HCT116 (cell line): ENCODE measurements around the gene CPNE5. TPM values are rescaled to one million over a fixed set of nuclear protein-coding genes. Genes with fewer than 3 reads are reported as not detected.

ENCODE experiments used
- ATAC-seq: fragments of 200-7000 bp; cut with Tn5 transposase; 2 replicates; pipeline ENCODE4 v1.9.1; 2020; ENCODE audit warnings: mild to moderate bottlenecking, moderate library complexity
- BruUV-seq: library from RNA; stranded (reverse); fragments of 400-500 nt; replicated peaks from 2 replicates; lab custom pipeline; 2021; lab: Mats Ljungman, UMichigan
- CTCF ChIA-PET: fragments of 300-600 bp; sonication (Branson Sonifier 250); formaldehyde crosslinking; loops from one replicate; lab custom pipeline; 2021; ENCODE audit warnings: antibody characterized with exemption; lab: Charles Lee
- POLR2A ChIA-PET: fragments of 300-600, 350-600 bp; sonication (Branson Sonifier 250); formaldehyde crosslinking; loops from one replicate; lab custom pipeline; 2021; ENCODE audit warnings: antibody characterized with exemption; lab: Charles Lee
- RAD21 ChIA-PET, 2 experiments: fragments of 300-600 bp; sonication (Branson Sonifier 250); formaldehyde crosslinking; loops; one replicate each; lab custom pipeline; 2023; ENCODE audit warnings: low total read pairs in 2 of 2; ENCODE audit not compliant: uncharacterized antibody in 2 of 2, unreplicated experiment in 2 of 2, low non-redundant PET in 1 of 2; lab: Charles Lee
- DNase-seq: peaks from one replicate; pipeline ENCODE4 v3.0.0-alpha.2; 2010; ENCODE audit warnings: low read depth, low spot score
- H2AFZ ChIP-seq: fragments of 200-600 bp; shearing (Covaris generic), sonication (generic); 2 replicates; pipeline ENCODE4 v1.6.1; 2017; ENCODE audit warnings: low read depth, mixed run types, mixed read lengths, antibody characterized with exemption, low read length; ENCODE audit not compliant: poor library complexity, severe bottlenecking
- H3K27ac ChIP-seq: 2 replicates; pipeline ENCODE4 v1.5.1; 2012; ENCODE audit warnings: low read depth, low read length
- H3K27me3 ChIP-seq: fragments of 200-600 bp; sonication (generic); 2 replicates; pipeline ENCODE4 v1.6.1; 2016; ENCODE audit warnings: mixed run types, low read length, mixed read lengths; ENCODE audit not compliant: insufficient read depth
- H3K36me3 ChIP-seq, 2 experiments: fragments of 200-500 bp in 1 of 2; fragments of 200-600 bp in 1 of 2; sonication (Bioruptor generic) in 1 of 2; sonication (generic) in 1 of 2; 2 replicates each; pipeline versions ENCODE4 v1.5.1 to v1.6.1; 2014 to 2016; ENCODE audit warnings: low read length in 2 of 2, inconsistent platforms in 1 of 2, mixed read lengths in 1 of 2, mixed run types in 1 of 2; ENCODE audit not compliant: insufficient read depth in 2 of 2, control insufficient read depth in 1 of 2
- H3K4me1 ChIP-seq, 2 experiments: fragments of 200-600 bp in 1 of 2; sonication (generic) in 1 of 2; 2 replicates each; pipeline versions ENCODE4 v1.5.1 to v1.6.1; 2012 to 2017; ENCODE audit warnings: low read length in 2 of 2, inconsistent platforms in 1 of 2, mild to moderate bottlenecking in 1 of 2, mixed read lengths in 1 of 2, mixed run types in 1 of 2, moderate library complexity in 1 of 2; ENCODE audit not compliant: insufficient read depth in 2 of 2, control insufficient read depth in 1 of 2
- H3K4me2 ChIP-seq: fragments of 200-600 bp; sonication (generic); 2 replicates; pipeline ENCODE4 v1.6.1; 2017; ENCODE audit warnings: mixed run types, low read length, mixed read lengths
- H3K4me3 ChIP-seq, 2 experiments: fragments of 200-600 bp in 1 of 2; sonication (generic) in 1 of 2; replicated peaks in 1 of 2; 2 replicates each; pipeline ENCODE4 v1.5.1; 2011 to 2016; ENCODE audit warnings: low read length in 2 of 2, control low read depth in 1 of 2, low read depth in 1 of 2, mild to moderate bottlenecking in 1 of 2, mixed read lengths in 1 of 2, mixed run types in 1 of 2
- H3K79me2 ChIP-seq: fragments of 200-600 bp; sonication (generic); 2 replicates; pipeline ENCODE4 v1.6.1; 2017; ENCODE audit warnings: mild to moderate bottlenecking, mixed run types, low read length, moderate library complexity, mixed read lengths; ENCODE audit not compliant: insufficient read depth
- H3K9ac ChIP-seq: fragments of 200-600 bp; sonication (generic); 2 replicates; pipeline ENCODE4 v1.6.1; 2016; ENCODE audit warnings: low read length, mixed read lengths
- H3K9me2 ChIP-seq: fragments of 200-600 bp; sonication (generic), shearing (Covaris generic); 2 replicates; pipeline ENCODE4 v1.6.1; 2017; ENCODE audit warnings: mixed run types, mild to moderate bottlenecking, moderate library complexity; ENCODE audit not compliant: insufficient read depth
- H3K9me3 ChIP-seq, 2 experiments: fragments of 200-500 bp in 1 of 2; fragments of 200-600 bp in 1 of 2; sonication (Bioruptor generic) in 1 of 2; sonication (generic) in 1 of 2; 2 replicates each; pipeline ENCODE4 v1.6.1; 2014 to 2017; ENCODE audit warnings: low read length in 2 of 2, mixed read lengths in 2 of 2, inconsistent platforms in 1 of 2, low read depth in 1 of 2, mild to moderate bottlenecking in 1 of 2, mixed run types in 1 of 2, moderate library complexity in 1 of 2; ENCODE audit not compliant: control insufficient read depth in 1 of 2, insufficient read depth in 1 of 2
- H4K20me1 ChIP-seq: fragments of 200-600 bp; sonication (generic), shearing (Covaris generic); 2 replicates; pipeline ENCODE4 v1.6.1; 2017; ENCODE audit warnings: mixed run types, mild to moderate bottlenecking, moderate library complexity; ENCODE audit not compliant: insufficient read depth
- CTCF ChIP-seq, 3 experiments: fragments of 200-600 bp in 1 of 3; sonication (generic) in 1 of 3; IDR thresholded peaks in 2 of 3; conservative IDR thresholded peaks in 1 of 3; 2 replicates each; pipeline ENCODE4 v1.5.1; 2012 to 2017; ENCODE audit warnings: low read depth in 2 of 3, low read length in 2 of 3, antibody characterized with exemption in 1 of 3, borderline replicate concordance in 1 of 3, control low read depth in 1 of 3, mild to moderate bottlenecking in 1 of 3, mixed read lengths in 1 of 3, mixed run types in 1 of 3, moderate library complexity in 1 of 3; ENCODE audit not compliant: insufficient read depth in 1 of 3
- ELF1 ChIP-seq: IDR thresholded peaks from 2 replicates; pipeline ENCODE4 v1.6.1; 2012; ENCODE audit warnings: low read depth, borderline replicate concordance
- EZH2 ChIP-seq: fragments of 200-600 bp; sonication (generic); IDR thresholded peaks from 2 replicates; pipeline ENCODE4 v1.6.1; 2017; ENCODE audit warnings: antibody characterized with exemption, mixed run types
- EZH2phosphoT487 ChIP-seq: fragments of 200-600 bp; IDR thresholded peaks from 2 replicates; pipeline ENCODE4 v1.6.1; 2018; ENCODE audit warnings: antibody characterized with exemption, borderline replicate concordance
- JUND ChIP-seq: IDR thresholded peaks from 2 replicates; pipeline ENCODE4 v1.6.1; 2012
- POLR2AphosphoS5 ChIP-seq: IDR thresholded peaks from 2 replicates; pipeline ENCODE4 v1.6.1; 2011; ENCODE audit warnings: mild to moderate bottlenecking, low read depth, low read length, moderate library complexity
- SIN3A ChIP-seq: IDR thresholded peaks from 2 replicates; pipeline ENCODE4 v1.6.1; 2012; ENCODE audit warnings: low read depth
- SRF ChIP-seq: IDR thresholded peaks from 2 replicates; pipeline ENCODE4 v1.6.1; 2012; ENCODE audit warnings: low read depth
- TCF7L2 ChIP-seq: IDR thresholded peaks from 2 replicates; pipeline ENCODE4 v1.7.0; 2011; ENCODE audit warnings: borderline replicate concordance, inconsistent platforms; ENCODE audit not compliant: insufficient read depth, insufficient read length; ENCODE audit errors: extremely low read depth
- ZFX ChIP-seq: fragments of 450-650 bp; IDR thresholded peaks from 2 replicates; pipeline ENCODE4 v1.6.1; 2017
- ZNF274 ChIP-seq: fragments of 200-500 bp; sonication (Bioruptor generic); IDR thresholded peaks from 2 replicates; pipeline ENCODE4 v1.6.1; 2014; ENCODE audit warnings: mild to moderate bottlenecking, low read depth, low read length, inconsistent platforms
- intact Hi-C: fragments of 100-400 bp; cut with micrococcal nuclease; formaldehyde crosslinking; loops from 2 replicates; pipeline ENCODE4 v1.10.0; 2022
- total RNA-seq: library from RNA; stranded (reverse); gene quantifications from one replicate; pipeline ENCODE4 v1.2.1, GENCODE V29; 2021; ENCODE audit not compliant: unreplicated experiment
- TF ChIP-seq, protein P1 (sequence below): IDR thresholded peaks from 2 replicates; pipeline ENCODE4 v1.6.1; 2012
- TF ChIP-seq, protein P2 (sequence below): IDR thresholded peaks from 2 replicates; pipeline ENCODE4 v1.6.1; 2012

CPNE5 gene
- total RNA-seq, 1 experiment from 2014 or later, result not detected

DNA sequence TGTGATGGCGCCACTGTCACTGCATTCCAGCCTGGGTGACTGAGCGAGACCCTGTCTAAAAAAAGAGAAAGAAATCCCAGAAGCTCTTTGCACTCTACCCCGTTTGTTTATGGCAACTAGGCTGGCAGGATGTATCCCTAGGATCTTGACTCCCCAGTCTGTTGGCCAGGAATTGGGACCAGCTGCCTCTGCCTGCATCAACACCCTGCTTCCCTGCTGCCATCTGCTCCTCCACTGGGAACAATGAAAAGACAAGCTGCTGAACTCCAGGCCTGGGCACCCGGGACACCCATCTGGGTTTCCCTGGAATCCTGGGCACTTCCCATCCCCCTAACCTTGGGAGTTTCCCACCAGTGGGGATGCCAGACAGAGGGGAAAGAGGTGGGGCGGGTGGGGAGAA lies 64.9 kb downstream of the CPNE5 start:
- Histone ChIP-seq H3K27me3 (peaks cover 6% of the 10 kb centered on the region; the same call in 1 of the 2 replicates), H3K4me1 (peaks cover 0 to 10% of the 10 kb centered on the region in 2 experiments; a peak in 2 of 4 replicates), H4K20me1 (no peaks in the 10 kb centered on the region), H3K9ac (no peak overlapping the region), H3K27ac (no peak overlapping the region), H3K4me3 (no peak overlapping the region), H3K79me2 (no peaks in the 10 kb centered on the region), H3K36me3 (no peaks in the 10 kb centered on the region), H3K9me3 (no peaks in the 10 kb centered on the region), H3K4me2 (no peak overlapping the region), H3K9me2 (no peaks in the 10 kb centered on the region), H2AFZ (no peak overlapping the region)
- no TSS peak for BruUV-seq
- DNase-seq, result no peak
- no peak for ATAC-seq
- CTCF ChIA-PET, result interaction anchor here (1.2 kb wide), 1 partner anchor 9 kb away, joined by 3 read pairs; no protein-coding TSS in a partner anchor
- intact Hi-C loops, result no loop called here
- POLR2A ChIA-PET, result no interaction called here
- RAD21 ChIA-PET, result no interaction called here
- TF ChIP-seq SRF (no peak), CTCF (IDR thresholded peaks at IDR 0.05 in 2 of 3, conservative IDR thresholded peaks at IDR 0.05 in 1 of 3; ENCODE audit: borderline replicate concordance in 1 of 3, insufficient read depth in 1 of 3, low read depth in 2 of 3, low read length in 2 of 3) (0 out of 6 replicates have a peak, but pooled peaks of 1 of the 3 experiments have one; percentile 2)
- TF ChIP-seq, protein P1, sequence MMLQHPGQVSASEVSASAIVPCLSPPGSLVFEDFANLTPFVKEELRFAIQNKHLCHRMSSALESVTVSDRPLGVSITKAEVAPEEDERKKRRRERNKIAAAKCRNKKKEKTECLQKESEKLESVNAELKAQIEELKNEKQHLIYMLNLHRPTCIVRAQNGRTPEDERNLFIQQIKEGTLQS, result no peak
- TF ChIP-seq, all 23 proteins: peak for 1

DNA sequence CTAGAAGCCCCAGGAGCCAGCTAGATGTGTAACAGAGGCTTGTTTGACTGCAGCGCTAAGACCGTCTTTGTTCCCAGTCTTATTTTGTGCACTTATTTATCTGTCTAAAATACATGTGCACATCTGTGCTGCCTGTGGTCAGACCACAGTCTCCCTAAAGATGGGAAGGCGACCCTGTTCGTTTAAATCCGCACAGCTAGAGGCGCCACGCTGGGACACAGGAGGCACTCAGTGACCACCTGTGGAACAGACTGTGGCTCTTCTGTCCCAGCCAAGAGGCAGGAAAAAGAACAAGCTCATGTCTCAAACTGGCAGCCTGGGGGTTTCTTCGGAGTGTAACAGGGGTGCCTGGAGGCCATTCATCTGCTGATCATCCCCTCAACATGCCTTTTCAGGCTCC lies 66.8 kb downstream of the CPNE5 start:
- ChIA-PET RAD21 (interaction anchor here in 1 of 2 experiments (0.6 kb wide), 1 partner anchor 13 kb away, joined by 3 read pairs; no protein-coding TSS in a partner anchor), CTCF (interaction anchor here (1.4 to 2.1 kb wide), 3 partner anchors 10 to 246 kb away, joined by 5 to 8 read pairs (median 6); no protein-coding TSS in a partner anchor), POLR2A (no interaction called here)
- H3K9me2 ChIP-seq, result no peaks in the 10 kb centered on the region
- no peak for DNase-seq
- BruUV-seq, result no TSS peak
- H3K9ac ChIP-seq, result no peak overlapping the region
- intact Hi-C loops, result no loop called here
- no peaks in the 10 kb centered on the region for H3K27me3 ChIP-seq
- H3K36me3 ChIP-seq, result no peaks in the 10 kb centered on the region
- no peak for ATAC-seq
- no peaks in the 10 kb centered on the region for H4K20me1 ChIP-seq
- H3K4me3 ChIP-seq, result no peak overlapping the region
- no peak overlapping the region for H3K27ac ChIP-seq
- H3K4me2 ChIP-seq, result no peak overlapping the region
- H3K79me2 ChIP-seq, result no peaks in the 10 kb centered on the region
- H3K4me1 ChIP-seq, result peaks cover 0 to 10% of the 10 kb centered on the region in 2 experiments; a peak in 2 of 4 replicates
- no peaks in the 10 kb centered on the region for H3K9me3 ChIP-seq
- no peak overlapping the region for H2AFZ ChIP-seq
- TF ChIP-seq POLR2AphosphoS5, result no peak
- TF ChIP-seq ELF1, result no peak
- TF ChIP-seq TCF7L2, result no peak
- TF ChIP-seq ZNF274, result no peak
- no peak for TF ChIP-seq SIN3A
- TF ChIP-seq, protein P2, sequence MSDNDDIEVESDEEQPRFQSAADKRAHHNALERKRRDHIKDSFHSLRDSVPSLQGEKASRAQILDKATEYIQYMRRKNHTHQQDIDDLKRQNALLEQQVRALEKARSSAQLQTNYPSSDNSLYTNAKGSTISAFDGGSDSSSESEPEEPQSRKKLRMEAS, result no peak
- TF ChIP-seq JUND, result no peak
- no peak for TF ChIP-seq EZH2
- TF ChIP-seq EZH2phosphoT487, result no peak
- TF ChIP-seq ZFX, result no peak
